ENCODE measurements around the gene DNAAF9. TPM values are rescaled to one million over a fixed set of nuclear protein-coding genes. Genes with fewer than 3 reads are reported as not detected.

The DNAAF9 gene
- total RNA-seq, 1 donor, result 11.2 TPM

DNA sequence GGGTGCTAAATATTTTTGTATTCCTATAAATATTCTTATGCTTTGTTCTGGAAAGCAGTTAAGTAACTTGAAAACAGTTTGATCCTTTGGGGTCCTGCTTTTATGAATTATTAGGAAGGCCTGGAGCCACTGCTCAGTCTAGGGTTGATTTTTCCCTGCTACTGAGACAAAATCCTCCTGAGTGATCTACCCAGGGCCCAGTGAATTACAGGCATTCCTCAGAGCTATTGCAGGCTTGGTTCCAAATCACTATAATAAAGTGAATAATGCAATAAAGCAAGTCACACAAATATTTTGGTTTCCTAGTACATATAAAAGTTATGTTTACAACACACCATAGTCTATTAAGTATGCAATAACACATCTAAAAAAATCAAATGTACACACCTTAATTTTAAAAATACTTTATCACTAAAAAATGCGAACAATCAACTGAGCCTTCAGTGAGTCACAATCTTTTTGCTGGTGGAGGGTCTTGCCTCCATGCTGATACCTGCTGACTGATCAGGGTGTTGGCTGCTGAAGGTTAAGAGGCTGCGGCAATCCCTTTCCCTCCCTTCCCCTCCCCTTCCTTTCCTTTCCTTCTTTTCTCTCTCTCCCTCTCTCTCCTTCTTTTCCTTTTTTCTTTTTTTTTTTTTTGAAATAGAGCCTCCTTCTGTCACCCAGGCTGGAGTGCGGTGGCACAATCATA lies 43.0 kb downstream of the DNAAF9 start:
- Histone ChIP-seq H2AFZ (ENCODE audit: low read length) (no peak overlapping the region), H3K27ac (ENCODE audit: low read depth, low read length) (no peak overlapping the region), H3K4me2 (ENCODE audit: insufficient read depth, low read length) (no peak overlapping the region), H4K20me1 (ENCODE audit: insufficient read depth, low read length) (no peaks in the 10 kb centered on the region), H3K36me3 (ENCODE audit: insufficient read depth, low read length) (peaks cover 5% of the 10 kb centered on the region), H3K9me3 (ENCODE audit: low read depth, low read length) (no peaks in the 10 kb centered on the region), H3K27me3 (ENCODE audit: insufficient read depth, low read length) (no peaks in the 10 kb centered on the region), H3K4me1 (ENCODE audit: insufficient read depth, low read length) (no peaks in the 10 kb centered on the region), H3K4me3 (ENCODE audit: insufficient read depth, low read length) (no peak overlapping the region), H3K79me2 (ENCODE audit: insufficient read depth, low read length) (no peaks in the 10 kb centered on the region)
- DNase-seq (ENCODE audit: insufficient read length, low spot score, missing footprints), result no peak
- TF ChIP-seq CTCF (IDR thresholded peaks at IDR 0.05; ENCODE audit: extremely low read depth, low read depth, low read length), result no peak

- DNase-seq (ENCODE audit: insufficient read length, low spot score, missing footprints), result no peak
- no peak for TF ChIP-seq CTCF (IDR thresholded peaks at IDR 0.05; ENCODE audit: extremely low read depth, low read depth, low read length)
- Histone ChIP-seq H4K20me1 (ENCODE audit: insufficient read depth, low read length) (no peaks in the 10 kb centered on the region), H3K36me3 (ENCODE audit: insufficient read depth, low read length) (peaks cover 7% of the 10 kb centered on the region), H3K4me2 (ENCODE audit: insufficient read depth, low read length) (no peak overlapping the region), H3K4me3 (ENCODE audit: insufficient read depth, low read length) (no peak overlapping the region), H3K27me3 (ENCODE audit: insufficient read depth, low read length) (no peaks in the 10 kb centered on the region), H3K9me3 (ENCODE audit: low read depth, low read length) (no peaks in the 10 kb centered on the region), H2AFZ (ENCODE audit: low read length) (no peak overlapping the region), H3K79me2 (ENCODE audit: insufficient read depth, low read length) (no peaks in the 10 kb centered on the region), H3K4me1 (ENCODE audit: insufficient read depth, low read length) (no peaks in the 10 kb centered on the region), H3K27ac (ENCODE audit: low read depth, low read length) (no peak overlapping the region)
These were observed 46.7 kb downstream of the DNAAF9 start for GRCh38 chr20:3360752-3361151.

DNA sequence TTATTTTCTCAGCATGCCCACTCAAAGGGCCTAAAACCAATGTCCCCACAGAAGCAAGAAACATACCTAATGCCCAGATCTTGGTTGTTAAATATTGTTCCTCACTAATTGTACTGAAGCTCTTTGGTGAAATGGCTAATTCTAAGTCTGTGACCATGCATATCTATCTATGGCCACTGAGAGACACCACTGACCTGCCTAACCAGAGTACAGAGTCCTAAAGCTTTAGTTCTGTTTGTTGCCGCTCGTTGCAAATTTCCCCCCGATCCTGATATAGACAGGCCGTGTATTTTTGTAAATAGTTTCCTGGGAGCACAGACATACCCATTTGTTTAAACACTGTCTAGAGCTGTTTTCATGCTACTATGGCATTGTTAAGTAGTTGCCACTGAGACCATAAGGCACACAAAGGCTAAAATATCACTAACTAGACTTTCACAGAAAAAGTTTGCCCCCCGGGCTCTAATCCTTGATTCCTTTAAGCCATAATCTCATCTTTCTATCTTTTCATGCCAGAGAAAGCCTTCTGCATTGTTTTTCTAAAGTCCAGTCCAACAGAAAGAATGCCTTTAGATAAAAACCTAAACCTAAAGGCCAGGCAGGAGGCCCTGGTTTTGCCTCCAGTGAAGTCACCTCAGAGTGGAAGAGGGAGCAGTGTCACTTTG lies 48.7 kb downstream of the DNAAF9 start:
- no peak for DNase-seq (ENCODE audit: insufficient read length, low spot score, missing footprints)
- no peaks in the 10 kb centered on the region for H3K27me3 ChIP-seq (ENCODE audit: insufficient read depth, low read length)
- H3K9me3 ChIP-seq (ENCODE audit: low read depth, low read length), result no peaks in the 10 kb centered on the region
- H3K36me3 ChIP-seq (ENCODE audit: insufficient read depth, low read length), result peaks cover 19% of the 10 kb centered on the region
- no peak for TF ChIP-seq CTCF (IDR thresholded peaks at IDR 0.05; ENCODE audit: extremely low read depth, low read depth, low read length)
- H3K27ac ChIP-seq (ENCODE audit: low read depth, low read length), result no peak overlapping the region
- no peak overlapping the region for H3K4me3 ChIP-seq (ENCODE audit: insufficient read depth, low read length)
- H3K4me1 ChIP-seq (ENCODE audit: insufficient read depth, low read length), result no peaks in the 10 kb centered on the region
- no peaks in the 10 kb centered on the region for H4K20me1 ChIP-seq (ENCODE audit: insufficient read depth, low read length)
- H3K4me2 ChIP-seq (ENCODE audit: insufficient read depth, low read length), result no peak overlapping the region
- no peaks in the 10 kb centered on the region for H3K79me2 ChIP-seq (ENCODE audit: insufficient read depth, low read length)
- no peak overlapping the region for H2AFZ ChIP-seq (ENCODE audit: low read length)

Small RNA genes lying within 50 kb of the gene (small RNA-seq; reads per million reads assigned to genes)
- gene RF00012, result not detected
- not detected for gene RNU6-1019P

Other genes starting within 250 kb of the DNAAF9 start
- 8.3 and 9.4 TPM in 2 replicates for gene FASTKD5, start 247.8 kb downstream of the DNAAF9 start, total RNA-seq
- gene UBOX5, start 247.8 kb downstream of the DNAAF9 start, total RNA-seq, result 4.1 and 4.3 TPM in 2 replicates
- gene LZTS3, start 234.1 kb downstream of the DNAAF9 start, total RNA-seq, result 2.4 and 3.6 TPM in 2 replicates
- gene DDRGK1, start 203.0 kb downstream of the DNAAF9 start, total RNA-seq, result 25.9 and 26.8 TPM in 2 replicates
- gene ITPA, start 198.2 kb downstream of the DNAAF9 start, total RNA-seq, result 29.8 and 34.0 TPM in 2 replicates
- gene SLC4A11, start 168.5 kb downstream of the DNAAF9 start, total RNA-seq, result under 0.01 TPM in 2 replicates
- gene ATRN, start 63.3 kb upstream of the DNAAF9 start, total RNA-seq, result 43.3 and 48.1 TPM in 2 replicates

Measured in osteoblast (primary cell).